ENCODE measurements around the gene AMACR. TPM values are rescaled to one million over a fixed set of nuclear protein-coding genes. Genes with fewer than 3 reads are reported as not detected.
"Not testable (repeated sequence)": the region's sequence is repeated elsewhere in the genome, so short reads cannot be mapped to it uniquely, and the experiment has no call there.

AMACR gene
- total RNA-seq, 1 donor from 2014 or later = 18.9 TPM

DNA sequence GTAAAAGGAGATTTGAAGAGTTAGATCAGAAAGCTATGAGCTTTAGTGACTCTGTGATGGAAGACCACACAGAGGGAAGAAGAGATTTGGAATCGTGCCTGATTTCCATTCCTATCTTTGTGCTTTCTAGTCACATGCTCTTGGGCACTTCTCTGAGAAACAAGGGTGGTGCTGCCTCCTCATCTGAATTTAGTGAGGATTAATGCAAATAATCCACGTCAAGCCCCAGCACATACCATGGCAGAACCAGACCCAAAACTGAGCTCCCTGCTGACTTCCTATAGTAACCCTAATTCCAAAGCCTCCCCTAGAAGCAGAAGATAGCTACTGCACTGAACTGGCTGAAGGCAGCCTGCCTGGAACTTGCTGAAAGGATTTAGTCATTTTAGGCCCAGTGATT lies 41.0 kb downstream of the AMACR start:
- DNase-seq = no peak

DNA sequence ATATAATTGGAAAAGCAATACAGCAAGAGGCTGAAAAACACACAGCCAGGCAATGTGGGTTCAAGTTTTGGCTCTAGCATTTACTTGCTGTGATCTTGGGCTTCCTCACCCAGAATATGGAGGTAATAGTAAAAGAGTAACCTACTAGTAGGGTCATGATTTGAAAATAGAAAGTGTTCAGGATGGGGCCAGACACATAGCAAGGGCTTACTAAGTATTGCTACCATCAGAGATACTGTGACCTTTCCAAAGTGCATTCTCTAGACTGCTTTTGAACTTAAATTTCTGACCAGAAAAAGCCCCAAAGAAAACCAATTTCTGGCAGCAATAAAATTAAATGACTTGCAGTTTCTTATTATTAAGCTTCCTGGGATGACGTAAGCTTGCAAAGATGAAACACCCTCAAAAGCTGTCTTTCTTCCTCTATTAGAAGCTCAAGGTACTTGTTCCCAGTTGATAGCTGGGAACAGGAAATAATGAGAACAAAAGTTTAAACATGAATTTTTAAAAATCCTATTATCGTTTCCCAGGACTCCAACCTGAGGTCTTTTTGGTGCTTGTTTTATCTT lies 43.6 kb downstream of the AMACR start:
- no peak for DNase-seq

DNA sequence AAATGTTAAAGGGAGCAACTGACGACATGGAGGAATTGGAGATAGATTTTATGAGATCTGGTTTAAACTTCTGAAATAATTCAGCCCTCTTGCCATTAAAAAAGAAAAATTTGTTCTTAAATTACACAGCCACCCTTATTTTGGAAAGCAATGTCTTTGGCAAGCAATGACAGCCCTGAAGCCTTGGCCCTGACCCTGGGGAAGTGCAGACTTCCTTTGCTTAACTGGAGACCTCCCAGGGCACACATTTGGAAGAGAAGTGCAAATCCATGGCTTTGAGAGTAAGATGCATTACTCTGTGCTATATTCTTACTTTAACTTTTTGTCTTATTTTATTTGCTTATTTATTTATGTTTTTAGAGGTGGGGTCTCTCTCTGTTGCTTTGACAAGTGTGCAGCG lies 49.7 kb downstream of the AMACR start:
- no peak for DNase-seq

DNA sequence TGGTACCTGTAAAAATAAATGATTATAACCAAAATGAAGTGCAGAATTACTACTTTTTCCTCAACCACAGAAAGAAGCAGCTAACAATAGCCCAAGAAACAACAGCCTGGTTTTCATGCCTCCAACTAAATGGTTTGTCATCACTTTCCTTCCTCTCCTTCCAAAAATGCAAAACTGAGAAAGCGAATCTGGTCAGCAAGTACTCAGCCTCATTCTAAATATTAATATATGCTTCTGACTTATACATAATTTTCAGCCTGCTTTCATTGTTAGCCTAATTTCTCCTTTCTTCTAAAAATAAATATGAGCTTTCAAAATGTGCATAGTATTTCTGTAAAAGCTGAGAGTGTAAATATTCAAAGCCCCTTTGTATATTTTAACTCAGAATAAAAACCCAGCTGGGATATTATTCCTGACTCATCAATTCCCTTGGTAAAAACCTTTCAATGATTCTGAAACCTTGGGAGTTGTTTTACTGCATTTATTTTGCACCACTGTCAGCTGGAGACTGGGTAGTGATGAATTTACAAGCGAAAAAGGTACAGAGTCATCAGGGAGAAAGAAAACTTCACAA lies 50.2 kb downstream of the AMACR start:
- no peak for DNase-seq

DNA sequence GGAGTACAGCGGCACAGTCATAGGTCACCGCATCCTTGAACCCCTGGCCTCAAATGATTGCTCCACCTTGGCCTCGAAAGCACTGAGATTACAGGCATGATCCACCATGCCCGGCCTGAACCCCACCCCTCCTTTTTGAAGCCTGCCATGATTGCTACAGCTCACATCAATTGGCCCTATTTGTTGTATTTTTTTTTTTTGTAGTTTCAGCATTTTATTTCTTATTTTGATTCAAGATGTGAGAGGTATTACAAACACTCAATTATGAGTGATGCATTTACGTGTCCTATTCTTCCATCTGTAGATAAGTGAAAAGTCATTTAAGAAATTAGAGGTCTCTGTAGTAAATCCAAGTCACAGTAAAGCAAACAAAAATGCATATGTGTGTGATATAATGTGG lies 55.7 kb downstream of the AMACR start:
- not testable (repeated sequence) for DNase-seq

DNA sequence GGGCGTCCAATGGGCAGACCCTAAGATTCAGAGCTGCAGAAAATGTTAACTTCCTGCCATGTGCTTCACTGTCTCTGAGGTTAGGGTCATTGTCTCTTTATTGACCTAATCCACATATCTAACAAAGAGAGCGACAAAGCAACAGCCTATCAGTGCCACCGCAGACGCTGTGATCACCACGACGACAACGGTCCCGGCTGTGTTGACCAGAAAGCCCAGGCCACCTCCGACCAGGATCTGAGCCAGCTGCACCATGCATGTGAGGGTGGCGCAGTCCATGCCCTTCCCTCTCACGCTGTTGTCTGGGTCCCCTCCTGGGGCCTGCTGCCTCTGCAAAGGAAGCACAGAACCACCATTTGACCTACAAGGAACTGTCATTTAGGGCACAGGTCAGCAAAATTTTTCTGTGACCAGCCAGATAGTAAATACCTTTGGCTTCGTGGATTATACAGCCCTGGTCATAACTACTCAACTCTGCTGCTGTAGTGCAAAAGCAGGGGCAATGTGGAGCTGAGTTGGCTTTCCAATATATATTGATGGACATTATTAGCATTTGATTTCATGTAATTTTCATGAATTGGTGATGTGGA lies 63.2 kb downstream of the AMACR start:
- no peak for DNase-seq

DNA sequence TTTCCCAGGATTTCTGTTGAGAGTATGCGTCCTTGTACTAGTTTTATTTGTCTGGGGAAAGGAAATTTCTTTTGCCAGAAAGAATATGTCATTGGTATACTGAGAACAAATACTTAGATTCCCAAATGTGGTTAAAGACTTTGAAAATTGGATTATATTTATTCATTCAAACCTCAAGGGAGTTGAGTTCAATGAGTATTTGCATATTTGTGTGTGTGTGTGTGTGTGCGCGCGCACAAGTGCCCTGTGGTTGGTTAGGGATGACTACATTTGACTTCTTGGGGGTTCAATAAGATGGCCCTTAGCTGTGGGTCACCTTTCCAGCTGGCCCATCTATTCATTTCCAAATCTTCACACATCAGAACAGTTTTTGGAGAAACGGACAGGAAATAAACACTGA lies 66.8 kb downstream of the AMACR start:
- DNase-seq = no peak

DNA sequence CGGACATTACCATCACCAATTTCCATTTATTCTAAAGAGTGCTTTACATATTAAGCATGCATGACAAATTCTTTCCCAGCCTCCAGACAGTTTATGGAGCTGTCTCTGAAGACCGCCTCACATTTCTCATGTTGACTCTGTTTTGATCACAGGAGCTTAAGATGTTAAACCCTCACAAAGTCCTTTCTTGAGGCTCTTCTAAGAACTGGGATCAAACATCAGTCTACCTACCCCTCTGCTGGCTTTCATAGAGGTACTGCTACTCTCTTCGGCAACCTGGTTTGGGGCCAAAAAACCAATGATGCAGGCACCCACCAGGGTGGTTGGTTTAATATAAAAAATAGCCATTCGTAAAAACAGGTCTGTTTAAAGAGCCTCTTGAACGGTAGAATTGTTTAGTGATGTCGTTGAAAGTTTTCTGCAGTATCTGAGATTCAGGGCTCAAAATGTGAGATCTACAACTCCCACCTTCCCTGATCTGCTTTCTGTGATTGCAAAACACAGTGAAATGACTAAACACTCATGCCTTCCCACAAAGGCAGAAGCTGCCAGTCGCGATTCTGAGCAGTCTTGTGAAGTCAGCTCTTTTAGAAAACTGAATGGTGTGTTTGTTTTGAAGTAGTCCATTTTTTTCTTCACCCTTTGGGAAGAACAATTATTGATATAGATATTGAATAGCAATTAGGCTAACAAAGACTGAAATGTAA lies 68.1 kb downstream of the AMACR start:
- no peak for DNase-seq

DNA sequence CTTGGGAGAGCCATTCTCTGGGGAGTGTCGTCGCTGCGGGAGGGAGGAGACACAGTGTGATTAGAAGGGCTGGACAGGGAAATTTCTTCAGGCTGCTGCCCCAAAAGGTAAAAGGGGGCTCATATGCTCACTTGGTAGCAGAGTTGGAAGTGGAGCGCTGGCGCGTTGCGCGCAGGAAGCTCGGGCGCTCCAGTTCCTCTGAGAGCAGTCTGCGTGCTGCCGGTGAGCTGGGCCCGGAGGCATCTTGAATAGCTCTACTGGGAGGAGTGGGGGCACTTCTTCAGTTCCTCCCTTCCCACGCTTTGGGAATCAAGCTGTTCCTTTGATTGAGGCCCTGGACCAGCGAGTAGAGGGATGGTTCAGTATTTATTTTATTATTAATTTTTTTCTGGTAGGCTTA lies 69.0 kb downstream of the AMACR start:
- DNase-seq = no peak

DNA sequence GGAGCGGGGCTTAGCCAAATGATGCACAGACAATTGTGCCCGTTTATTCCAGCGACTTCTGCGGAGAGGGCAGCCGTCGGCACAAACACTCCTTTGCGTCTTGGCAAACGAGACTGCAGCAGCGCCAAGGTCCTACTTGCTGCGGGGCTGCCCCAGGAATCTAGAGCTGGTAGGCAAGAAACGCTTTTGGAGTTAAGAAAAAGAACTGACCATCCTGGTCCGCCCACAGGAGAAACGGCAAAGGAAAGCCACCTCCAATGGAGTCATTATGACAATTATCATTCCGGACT lies 69.4 kb downstream of the AMACR start:
- no peak for DNase-seq

DNA sequence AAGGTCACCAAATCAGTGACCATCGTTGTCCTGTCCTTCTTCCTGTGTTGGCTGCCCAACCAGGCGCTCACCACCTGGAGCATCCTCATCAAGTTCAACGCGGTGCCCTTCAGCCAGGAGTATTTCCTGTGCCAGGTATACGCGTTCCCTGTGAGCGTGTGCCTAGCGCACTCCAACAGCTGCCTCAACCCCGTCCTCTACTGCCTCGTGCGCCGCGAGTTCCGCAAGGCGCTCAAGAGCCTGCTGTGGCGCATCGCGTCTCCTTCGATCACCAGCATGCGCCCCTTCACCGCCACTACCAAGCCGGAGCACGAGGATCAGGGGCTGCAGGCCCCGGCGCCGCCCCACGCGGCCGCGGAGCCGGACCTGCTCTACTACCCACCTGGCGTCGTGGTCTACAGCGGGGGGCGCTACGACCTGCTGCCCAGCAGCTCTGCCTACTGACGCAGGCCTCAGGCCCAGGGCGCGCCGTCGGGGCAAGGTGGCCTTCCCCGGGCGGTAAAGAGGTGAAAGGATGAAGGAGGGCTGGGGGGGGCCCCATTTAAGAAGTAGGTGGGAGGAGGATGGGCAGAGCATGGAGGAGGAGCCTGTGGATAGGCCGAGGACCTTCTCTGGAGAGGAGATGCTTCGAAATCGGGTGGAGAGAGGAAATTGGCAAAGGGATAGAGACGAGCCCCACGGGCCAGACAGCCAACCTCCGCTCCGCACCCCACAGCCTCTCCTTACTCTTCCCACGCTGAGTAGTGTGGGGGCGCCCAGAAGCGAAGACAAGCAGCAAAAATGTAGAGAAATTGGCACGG lies 69.9 kb downstream of the AMACR start:
- no peak for DNase-seq

DNA sequence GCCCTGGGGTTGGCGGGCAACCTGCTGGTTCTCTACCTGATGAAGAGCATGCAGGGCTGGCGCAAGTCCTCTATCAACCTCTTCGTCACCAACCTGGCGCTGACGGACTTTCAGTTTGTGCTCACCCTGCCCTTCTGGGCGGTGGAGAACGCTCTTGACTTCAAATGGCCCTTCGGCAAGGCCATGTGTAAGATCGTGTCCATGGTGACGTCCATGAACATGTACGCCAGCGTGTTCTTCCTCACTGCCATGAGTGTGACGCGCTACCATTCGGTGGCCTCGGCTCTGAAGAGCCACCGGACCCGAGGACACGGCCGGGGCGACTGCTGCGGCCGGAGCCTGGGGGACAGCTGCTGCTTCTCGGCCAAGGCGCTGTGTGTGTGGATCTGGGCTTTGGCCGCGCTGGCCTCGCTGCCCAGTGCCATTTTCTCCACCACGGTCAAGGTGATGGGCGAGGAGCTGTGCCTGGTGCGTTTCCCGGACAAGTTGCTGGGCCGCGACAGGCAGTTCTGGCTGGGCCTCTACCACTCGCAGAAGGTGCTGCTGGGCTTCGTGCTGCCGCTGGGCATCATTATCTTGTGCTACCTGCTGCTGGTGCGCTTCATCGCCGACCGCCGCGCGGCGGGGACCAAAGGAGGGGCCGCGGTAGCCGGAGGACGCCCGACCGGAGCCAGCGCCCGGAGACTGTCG lies 70.7 kb downstream of the AMACR start:
- DNase-seq = no peak

DNA sequence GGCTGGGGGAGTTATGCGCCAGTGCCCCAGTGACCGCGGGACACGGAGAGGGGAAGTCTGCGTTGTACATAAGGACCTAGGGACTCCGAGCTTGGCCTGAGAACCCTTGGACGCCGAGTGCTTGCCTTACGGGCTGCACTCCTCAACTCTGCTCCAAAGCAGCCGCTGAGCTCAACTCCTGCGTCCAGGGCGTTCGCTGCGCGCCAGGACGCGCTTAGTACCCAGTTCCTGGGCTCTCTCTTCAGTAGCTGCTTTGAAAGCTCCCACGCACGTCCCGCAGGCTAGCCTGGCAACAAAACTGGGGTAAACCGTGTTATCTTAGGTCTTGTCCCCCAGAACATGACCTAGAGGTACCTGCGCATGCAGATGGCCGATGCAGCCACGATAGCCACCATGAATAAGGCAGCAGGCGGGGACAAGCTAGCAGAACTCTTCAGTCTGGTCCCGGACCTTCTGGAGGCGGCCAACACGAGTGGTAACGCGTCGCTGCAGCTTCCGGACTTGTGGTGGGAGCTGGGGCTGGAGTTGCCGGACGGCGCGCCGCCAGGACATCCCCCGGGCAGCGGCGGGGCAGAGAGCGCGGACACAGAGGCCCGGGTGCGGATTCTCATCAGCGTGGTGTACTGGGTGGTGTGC lies 71.4 kb downstream of the AMACR start, which contains the start of gene RXFP3:
Gene RXFP3, plus strand, starts transcription at position 6 of the 636 bp plus-strand sequence. Its CDS starts 355 bp downstream, at position 361.
- no peak for DNase-seq

Other genes starting within 250 kb of the AMACR start
- gene ADAMTS12, start 116.1 kb downstream of the AMACR start, total RNA-seq = 1.0 and 2.3 TPM in 2 replicates
- not detected in 2 replicates for gene RXFP3, start 71.7 kb downstream of the AMACR start, total RNA-seq
- 0.09 TPM in 1 of 2 replicates, not detected in the other for gene SLC45A2, start 23.4 kb downstream of the AMACR start, total RNA-seq
- under 0.01 and 0.51 TPM in 2 replicates for gene C1QTNF3, start 35.2 kb upstream of the AMACR start, total RNA-seq

All from dermis blood vessel endothelial cell (primary cell).